Measurements from ENCODE around the gene EFNA4.

EFNA4 gene

GRCh38 chr1:155070158-155070621, 6.7 kb downstream of the EFNA4 start:
- Histone ChIP-seq H3K9me2 (replicated peaks; ENCODE audit: control insufficient read depth, low read length) (no peaks in the 10 kb centered on the region), H3K4me2 (ENCODE audit: low read length) (peak overlapping the region; percentile 84), H3F3A (ENCODE audit: control insufficient read depth, insufficient read depth) (peaks cover 16% of the 10 kb centered on the region), H3K4me3 (ENCODE audit: low read length) (peak overlapping the region; percentile 68), H3K27me3 (ENCODE audit: control insufficient read depth, low read length) (no peaks in the 10 kb centered on the region), H3K4me1 (ENCODE audit: control insufficient read depth, low read length) (peaks cover 70% of the 10 kb centered on the region), H3K79me2 (ENCODE audit: control insufficient read depth, low read length) (peaks cover 3% of the 10 kb centered on the region), H3K36me3 (ENCODE audit: control insufficient read depth, low read length) (peaks cover 33% of the 10 kb centered on the region), H4K20me1 (ENCODE audit: control insufficient read depth, insufficient read depth, low read depth, low read length) (no peaks in the 10 kb centered on the region), H3K27ac (ENCODE audit: low read depth, low read length) (no peak overlapping the region), H3K9me3 (ENCODE audit: control insufficient read depth, insufficient read depth, low read length) (no peaks in the 10 kb centered on the region)
- TF ChIP-seq EZH2phosphoT487 (IDR thresholded peaks at IDR 0.05; ENCODE audit: borderline replicate concordance, low read length), result no peak
- TF ChIP-seq CTCF (IDR thresholded peaks at IDR 0.05; ENCODE audit: low read depth, low read length, poor library complexity, severe bottlenecking), result no peak

- Histone ChIP-seq H3F3A (ENCODE audit: control insufficient read depth, insufficient read depth) (peaks cover 16% of the 10 kb centered on the region), H3K4me2 (ENCODE audit: low read length) (peak overlapping the region; percentile 84), H3K79me2 (ENCODE audit: control insufficient read depth, low read length) (peaks cover 3% of the 10 kb centered on the region; the same call in 1 of the 2 replicates), H3K27ac (ENCODE audit: low read depth, low read length) (peak overlapping the region; percentile 28; the same call in 1 of the 2 replicates), H3K27me3 (ENCODE audit: control insufficient read depth, low read length) (no peaks in the 10 kb centered on the region), H3K4me1 (ENCODE audit: control insufficient read depth, low read length) (peaks cover 75% of the 10 kb centered on the region), H3K36me3 (ENCODE audit: control insufficient read depth, low read length) (peaks cover 33% of the 10 kb centered on the region), H4K20me1 (ENCODE audit: control insufficient read depth, insufficient read depth, low read depth, low read length) (no peaks in the 10 kb centered on the region), H3K9me3 (ENCODE audit: control insufficient read depth, insufficient read depth, low read length) (no peaks in the 10 kb centered on the region), H3K4me3 (ENCODE audit: low read length) (peak overlapping the region; percentile 68), H3K9me2 (replicated peaks; ENCODE audit: control insufficient read depth, low read length) (no peaks in the 10 kb centered on the region)
- TF ChIP-seq CTCF (IDR thresholded peaks at IDR 0.05; ENCODE audit: low read depth, low read length, poor library complexity, severe bottlenecking) (peak; percentile 54), EZH2phosphoT487 (IDR thresholded peaks at IDR 0.05; ENCODE audit: borderline replicate concordance, low read length) (no peak)
Observed at GRCh38 chr1:155070721-155071569, 7.4 kb downstream of the EFNA4 start.

- TF ChIP-seq EZH2phosphoT487 (IDR thresholded peaks at IDR 0.05; ENCODE audit: borderline replicate concordance, low read length), result no peak
- TF ChIP-seq CTCF (IDR thresholded peaks at IDR 0.05; ENCODE audit: low read depth, low read length, poor library complexity, severe bottlenecking), result no peak
- Histone ChIP-seq H3K9me2 (replicated peaks; ENCODE audit: control insufficient read depth, low read length) (no peaks in the 10 kb centered on the region), H3K4me3 (ENCODE audit: low read length) (peak overlapping the region; percentile 68), H3F3A (ENCODE audit: control insufficient read depth, insufficient read depth) (peaks cover 16% of the 10 kb centered on the region), H3K27ac (ENCODE audit: low read depth, low read length) (peak overlapping the region; percentile 28; the same call in 1 of the 2 replicates), H3K79me2 (ENCODE audit: control insufficient read depth, low read length) (peaks cover 3% of the 10 kb centered on the region; the same call in 1 of the 2 replicates), H3K27me3 (ENCODE audit: control insufficient read depth, low read length) (no peaks in the 10 kb centered on the region), H3K9me3 (ENCODE audit: control insufficient read depth, insufficient read depth, low read length) (no peaks in the 10 kb centered on the region), H3K4me2 (ENCODE audit: low read length) (peak overlapping the region; percentile 84), H3K36me3 (ENCODE audit: control insufficient read depth, low read length) (peaks cover 28% of the 10 kb centered on the region), H3K4me1 (ENCODE audit: control insufficient read depth, low read length) (peaks cover 79% of the 10 kb centered on the region), H4K20me1 (ENCODE audit: control insufficient read depth, insufficient read depth, low read depth, low read length) (no peaks in the 10 kb centered on the region)
Observed at GRCh38 chr1:155071701-155072100, 8.2 kb downstream of the EFNA4 start.
